ENCODE results near the gene FLAD1.

The FLAD1 gene

GRCh38 chr1:154952664-154953063, 30.5 kb upstream of the FLAD1 start:
- no peak for DNase-seq

GRCh38 chr1:154953611-154954038, 29.5 kb upstream of the FLAD1 start:
- DNase-seq = no peak

- no peak for DNase-seq
Measured at GRCh38 chr1:154954541-154954940, 28.6 kb upstream of the FLAD1 start.

- DNase-seq = no peak
Measured at GRCh38 chr1:154955039-154955717, 28.0 kb upstream of the FLAD1 start.

- DNase-seq = peak; percentile 85 to 93
Measured at GRCh38 chr1:154955718-154956543, 27.2 kb upstream of the FLAD1 start, which contains the start of gene PBXIP1. PBXIP1 (minus strand) TSS chr1:154956099; CDS start chr1:154953721, 2,378 bp downstream.

- DNase-seq = no peak
Measured at GRCh38 chr1:154956544-154956941, 26.6 kb upstream of the FLAD1 start.

- DNase-seq = no peak
Measured at GRCh38 chr1:154957091-154957657, 26.0 kb upstream of the FLAD1 start.

DNA sequence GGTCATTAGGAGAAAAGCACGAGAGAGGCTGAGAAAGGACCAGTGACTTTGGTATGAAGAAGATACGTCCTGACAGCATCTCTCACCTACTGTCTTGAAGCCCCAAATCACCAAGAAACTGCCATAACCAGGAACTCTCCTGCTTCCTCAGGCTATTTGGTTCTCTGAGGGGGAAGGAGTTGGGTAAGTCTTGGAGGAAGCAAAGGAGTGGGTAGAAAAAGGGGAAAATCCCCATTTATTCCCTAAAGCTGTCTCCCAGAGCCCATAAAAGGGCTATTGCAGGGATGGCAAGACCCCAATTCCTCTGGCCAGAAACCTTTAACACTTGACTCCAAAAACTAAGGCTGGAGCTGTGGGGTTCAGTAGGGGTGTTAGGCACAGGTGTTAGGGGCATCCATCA, 25.1 kb upstream of the FLAD1 start:
- no peak for DNase-seq

DNA sequence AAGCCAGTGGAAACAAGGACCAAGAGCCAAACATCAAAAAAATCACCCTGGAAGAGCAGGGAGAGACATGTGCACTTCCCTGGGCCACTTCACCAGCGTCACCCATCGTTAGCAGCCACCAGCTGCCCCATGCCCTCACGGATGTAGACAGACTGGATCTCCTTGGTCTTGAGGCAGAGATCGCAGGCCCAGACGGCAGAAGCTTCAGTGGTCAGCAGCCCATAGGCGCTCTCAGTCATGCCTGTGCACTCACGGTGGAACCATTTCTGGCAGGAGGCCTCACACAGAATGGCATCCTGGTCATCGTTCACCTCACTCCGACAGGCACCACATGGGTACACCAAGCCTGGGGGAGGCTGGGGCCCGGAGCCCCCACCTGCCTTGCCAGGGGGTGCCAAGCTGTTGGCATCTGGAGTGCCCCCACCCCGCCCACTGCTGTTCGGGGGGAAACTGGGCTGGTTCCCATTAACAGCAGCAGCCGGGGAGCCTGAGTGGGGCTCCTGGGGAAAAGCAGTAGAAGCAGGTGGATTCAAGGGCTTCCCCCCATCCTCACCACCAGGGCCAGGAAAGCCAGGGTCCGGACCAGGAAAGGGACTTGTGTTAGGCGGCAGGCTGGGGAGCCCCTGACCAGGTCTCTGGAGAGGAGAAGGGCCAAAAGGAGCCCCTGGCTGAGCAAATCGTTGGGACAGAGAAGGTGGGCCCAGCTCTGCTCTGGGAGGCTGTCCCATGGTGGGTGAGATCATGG, 24.3 kb upstream of the FLAD1 start:
- no peak for DNase-seq

GRCh38 chr1:154959426-154959780, 23.7 kb upstream of the FLAD1 start:
- no peak for DNase-seq

GRCh38 chr1:154960446-154961136, 22.6 kb upstream of the FLAD1 start:
- DNase-seq = peak in 1 of 2 experiments; percentile 12

GRCh38 chr1:154961207-154962155, 21.7 kb upstream of the FLAD1 start, which contains the start of gene PYGO2:
PYGO2 (minus strand) TSS chr1:154961782; CDS start chr1:154961576, 206 bp downstream.
- DNase-seq = peak; percentile 43 to 56

DNA sequence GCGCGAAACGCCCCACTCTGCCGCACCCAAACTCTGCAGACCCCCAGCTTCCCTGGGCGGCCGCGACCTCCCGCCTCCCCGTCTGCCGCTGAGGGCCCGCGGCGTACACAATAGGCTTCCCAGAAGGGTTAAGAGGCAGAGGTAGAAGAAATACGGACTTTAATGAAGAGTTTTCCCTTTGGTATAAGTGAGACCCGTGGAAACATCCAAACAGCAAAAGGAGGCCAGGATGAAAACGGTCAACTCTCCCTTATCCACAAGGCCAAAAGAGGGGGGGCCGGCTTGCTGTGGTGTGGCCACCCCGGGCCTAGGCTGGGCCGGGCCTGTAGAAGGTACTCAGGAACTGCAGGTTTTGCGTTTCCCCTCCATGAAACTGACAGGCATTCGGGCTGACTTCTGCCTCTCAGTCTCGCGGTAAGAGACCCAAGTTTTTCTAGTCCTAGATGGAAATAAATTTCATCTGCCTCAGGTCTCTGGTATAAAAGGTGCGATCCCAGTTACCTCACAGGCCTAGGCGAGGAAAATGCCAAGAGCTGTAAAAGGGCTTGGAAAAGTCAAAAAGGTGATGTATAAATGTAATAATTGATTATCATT, 20.9 kb upstream of the FLAD1 start:
- DNase-seq = no peak

DNA sequence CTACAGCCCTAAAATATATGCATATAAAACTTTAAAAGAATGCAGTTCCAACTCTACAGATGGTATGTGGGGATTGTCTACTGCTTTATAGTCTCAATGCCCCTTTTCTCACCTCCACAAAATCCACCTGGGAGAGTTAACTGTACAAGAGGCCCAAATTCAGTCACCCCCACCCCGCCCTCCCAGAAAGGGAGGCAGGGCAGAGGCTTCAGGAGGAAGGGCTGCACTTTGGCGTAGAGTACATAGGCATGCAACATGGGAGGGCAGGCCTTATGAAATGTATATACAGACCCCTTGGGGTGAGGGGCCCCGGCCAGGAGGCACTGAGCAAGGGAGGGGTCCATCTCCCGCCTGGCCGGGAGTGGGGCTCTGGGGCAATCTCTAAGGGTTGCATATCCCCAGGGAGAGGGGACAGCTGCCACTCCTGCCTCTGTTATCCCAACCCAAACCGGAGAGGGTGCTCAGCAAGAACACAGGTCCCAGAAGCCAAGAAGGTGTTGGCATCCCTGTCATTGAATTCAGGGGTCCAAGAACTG, 20.3 kb upstream of the FLAD1 start:
- no peak for DNase-seq

DNA sequence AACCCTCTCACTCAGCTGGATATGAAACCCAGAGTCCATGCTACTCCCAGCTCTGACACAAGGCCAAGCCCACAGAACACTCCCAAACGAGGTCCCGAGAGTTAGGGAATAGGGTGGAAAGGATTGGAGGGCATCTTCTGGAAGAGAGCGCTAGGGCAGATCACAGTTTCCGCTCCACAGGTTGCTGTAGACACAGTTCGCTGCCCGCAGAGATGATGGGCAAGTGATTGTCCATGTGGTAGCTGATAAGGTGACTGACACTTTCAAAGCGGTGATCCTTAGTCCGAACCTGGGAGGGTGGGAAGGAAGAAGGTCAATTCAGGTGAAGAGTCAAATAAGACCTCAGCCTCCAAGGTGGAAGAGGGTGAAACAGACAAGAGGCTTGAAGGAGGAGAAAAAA, 19.5 kb upstream of the FLAD1 start:
- DNase-seq = no peak

DNA sequence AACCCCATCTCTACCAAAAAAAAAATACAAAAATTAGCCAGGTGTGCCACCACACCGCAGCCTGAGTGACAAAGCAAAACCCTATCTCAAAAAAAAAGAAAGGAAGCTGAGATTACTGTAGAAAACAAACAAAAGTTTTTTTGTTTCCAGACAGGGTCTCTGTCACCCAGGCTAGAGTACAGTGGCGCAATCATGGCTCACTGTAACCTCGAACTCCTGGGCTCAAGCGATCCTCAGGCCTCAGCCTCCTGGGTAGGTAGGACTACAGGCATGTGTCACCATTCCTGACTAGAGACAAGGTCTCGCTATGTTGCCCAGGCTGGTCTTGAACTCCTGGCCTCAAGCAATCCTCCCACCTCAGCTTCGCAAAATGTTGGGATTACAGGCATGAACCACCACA, 18.8 kb upstream of the FLAD1 start:
- DNase-seq = no peak

DNA sequence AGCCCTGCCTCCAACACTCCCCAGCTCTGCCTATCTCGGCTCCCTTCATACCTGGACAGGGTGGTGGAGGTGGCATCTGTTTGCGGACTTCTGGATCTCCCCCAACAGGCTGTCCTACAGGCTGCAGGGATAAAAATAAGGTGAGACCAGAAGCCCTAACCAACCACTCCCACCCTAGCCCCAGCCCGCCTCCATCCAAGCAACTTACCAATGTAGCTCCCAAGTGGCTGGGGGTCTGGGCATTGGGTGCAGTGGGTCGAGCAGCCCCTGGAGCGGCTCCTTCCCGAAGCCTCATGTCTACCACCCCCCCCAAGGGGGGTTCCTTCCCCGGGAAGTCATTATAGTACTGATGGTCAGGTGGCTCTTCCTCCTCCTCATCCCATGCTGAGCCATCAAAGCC, 17.0 kb upstream of the FLAD1 start:
- no peak for DNase-seq

GRCh38 chr1:154967331-154967950, 15.7 kb upstream of the FLAD1 start:
- no peak for DNase-seq

- DNase-seq = no peak
Measured at GRCh38 chr1:154968731-154969130, 14.4 kb upstream of the FLAD1 start.

GRCh38 chr1:154969246-154969645, 13.9 kb upstream of the FLAD1 start:
- no peak for DNase-seq
